ENCODE results near the gene ATOH8.
"Not testable (repeated sequence)": the region's sequence is repeated elsewhere in the genome, so short reads cannot be mapped to it uniquely, and the experiment has no call there.

Gene ATOH8

DNA sequence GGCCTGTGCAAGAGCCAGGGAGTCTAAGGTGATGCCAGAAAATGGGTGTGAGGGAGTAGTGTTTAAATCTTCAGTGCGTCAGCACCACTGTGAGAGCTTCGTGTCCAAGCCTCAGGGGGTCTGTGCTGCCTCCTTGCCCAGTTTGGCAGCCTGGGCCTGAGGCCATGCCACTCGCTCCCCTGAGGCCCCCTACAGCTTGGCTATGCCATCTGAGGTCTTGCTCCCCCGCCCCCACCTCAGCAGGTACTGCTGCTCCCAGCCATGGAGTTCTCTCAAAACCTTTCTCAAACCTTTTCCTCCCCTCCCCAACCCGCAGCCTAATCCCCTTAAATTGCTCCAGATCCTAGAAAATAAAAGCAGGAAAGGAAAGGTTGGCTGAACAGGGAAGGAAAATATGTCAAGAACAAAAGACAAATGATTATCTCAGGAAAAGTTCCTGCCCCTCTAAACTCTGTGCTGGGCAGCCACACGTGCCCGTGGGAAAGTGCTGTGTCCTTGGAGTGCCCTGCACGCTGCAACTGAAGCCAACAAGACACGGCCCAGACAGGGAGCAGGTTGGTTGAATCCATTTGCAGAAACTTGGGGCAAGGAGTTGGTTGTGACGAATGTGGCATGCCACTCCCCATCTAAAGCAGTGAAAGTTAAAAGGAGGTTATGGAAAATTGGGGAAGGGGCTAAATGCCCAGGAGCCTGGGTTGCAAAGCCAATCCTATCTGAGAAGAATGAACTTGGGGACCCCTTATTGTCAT is 61.2 kb downstream of the ATOH8 start:
- H3K27me3 Mint-ChIP-seq, result peaks cover 45% of the 10 kb centered on the region
- no peaks in the 10 kb centered on the region for H3K9me3 Mint-ChIP-seq
- H3K4me1 Mint-ChIP-seq (ENCODE audit: low read depth), result no peaks in the 10 kb centered on the region
- H3K4me3 Mint-ChIP-seq, result no peak overlapping the region
- H3K36me3 Mint-ChIP-seq (ENCODE audit: low read depth), result no peaks in the 10 kb centered on the region
- intact Hi-C loops (cut with micrococcal nuclease), result loop anchor here (1.0 to 5.0 kb wide), 3 partner anchors 63 to 178 kb away; partner anchors contain the start of gene ATOH8
- H3K27ac Mint-ChIP-seq, result no peak overlapping the region

- intact Hi-C loops (cut with micrococcal nuclease), result no loop called here
- Mint-ChIP-seq H3K27ac (no peak overlapping the region), H3K9me3 (no peaks in the 10 kb centered on the region), H3K27me3 (peaks cover 30% of the 10 kb centered on the region), H3K36me3 (ENCODE audit: low read depth) (no peaks in the 10 kb centered on the region), H3K4me3 (no peak overlapping the region), H3K4me1 (ENCODE audit: low read depth) (peaks cover 8% of the 10 kb centered on the region)
These were observed 66.2 kb downstream of the ATOH8 start for GRCh38 chr2:85819811-85820510.

- Mint-ChIP-seq H3K27me3 (peaks cover 20% of the 10 kb centered on the region), H3K4me1 (ENCODE audit: low read depth) (peaks cover 13% of the 10 kb centered on the region), H3K9me3 (no peaks in the 10 kb centered on the region), H3K4me3 (no peak overlapping the region), H3K27ac (no peak overlapping the region), H3K36me3 (ENCODE audit: low read depth) (no peaks in the 10 kb centered on the region)
- intact Hi-C loops (cut with micrococcal nuclease), result no loop called here
These were observed 69.0 kb downstream of the ATOH8 start for GRCh38 chr2:85822766-85823165.

GRCh38 chr2:85823951-85824350 is 70.2 kb downstream of the ATOH8 start:
- H3K4me3 Mint-ChIP-seq, result no peak overlapping the region
- no peaks in the 10 kb centered on the region for H3K36me3 Mint-ChIP-seq (ENCODE audit: low read depth)
- H3K27ac Mint-ChIP-seq, result no peak overlapping the region
- no peaks in the 10 kb centered on the region for H3K9me3 Mint-ChIP-seq
- H3K4me1 Mint-ChIP-seq (ENCODE audit: low read depth), result peaks cover 16% of the 10 kb centered on the region
- intact Hi-C loops (cut with micrococcal nuclease), result no loop called here
- H3K27me3 Mint-ChIP-seq, result peaks cover 14% of the 10 kb centered on the region

- Mint-ChIP-seq H3K27ac (no peak overlapping the region), H3K9me3 (no peaks in the 10 kb centered on the region), H3K27me3 (peaks cover 7% of the 10 kb centered on the region), H3K36me3 (ENCODE audit: low read depth) (no peaks in the 10 kb centered on the region), H3K4me3 (no peak overlapping the region), H3K4me1 (ENCODE audit: low read depth) (peaks cover 16% of the 10 kb centered on the region)
- intact Hi-C loops (cut with micrococcal nuclease), result loop anchor here (1.0 to 5.0 kb wide), 2 partner anchors 60 to 253 kb away; partner anchors contain the start of gene ST3GAL5
These were observed 73.4 kb downstream of the ATOH8 start for GRCh38 chr2:85826990-85827878.

DNA sequence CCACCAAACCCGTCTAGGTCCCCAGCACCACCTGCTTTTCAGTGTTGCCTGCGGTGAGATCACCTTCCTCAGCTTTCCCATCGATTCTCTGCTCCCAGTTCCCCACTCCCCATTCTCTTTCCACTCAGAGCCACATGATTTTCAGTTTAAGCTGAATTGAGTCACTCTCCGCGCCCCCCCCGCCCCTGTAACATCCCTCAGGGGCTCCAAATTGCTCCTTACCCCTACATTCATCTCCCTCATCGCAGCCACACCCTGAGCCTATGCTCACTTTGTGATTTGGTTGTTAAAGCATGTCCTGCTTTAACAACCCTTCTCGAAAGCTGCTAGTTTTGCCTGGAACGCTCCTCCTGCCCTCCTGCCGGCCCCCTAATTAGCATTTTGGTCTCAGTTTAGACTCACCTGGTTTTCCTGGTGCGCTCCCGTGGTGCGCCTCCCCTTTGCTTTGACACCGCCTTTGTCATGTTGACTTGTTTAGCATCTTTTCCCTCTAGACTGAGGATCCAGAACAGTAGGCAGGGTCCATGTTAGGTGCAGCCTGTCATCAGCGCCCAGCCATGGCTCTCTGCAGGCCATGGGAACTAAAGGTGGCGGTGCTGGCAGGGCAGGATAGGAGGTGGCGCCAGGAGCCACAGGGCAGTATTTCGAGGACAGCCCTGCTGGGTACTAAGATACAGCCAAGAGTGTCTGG is 74.2 kb downstream of the ATOH8 start:
- Mint-ChIP-seq H3K36me3 (ENCODE audit: low read depth) (no peaks in the 10 kb centered on the region), H3K27ac (no peak overlapping the region), H3K4me3 (no peak overlapping the region), H3K27me3 (peaks cover 5% of the 10 kb centered on the region), H3K9me3 (no peaks in the 10 kb centered on the region), H3K4me1 (ENCODE audit: low read depth) (peaks cover 16% of the 10 kb centered on the region)
- intact Hi-C loops (cut with micrococcal nuclease), result loop anchor here (1.0 to 5.0 kb wide), 2 partner anchors 59 to 252 kb away; partner anchors contain the start of gene ST3GAL5

DNA sequence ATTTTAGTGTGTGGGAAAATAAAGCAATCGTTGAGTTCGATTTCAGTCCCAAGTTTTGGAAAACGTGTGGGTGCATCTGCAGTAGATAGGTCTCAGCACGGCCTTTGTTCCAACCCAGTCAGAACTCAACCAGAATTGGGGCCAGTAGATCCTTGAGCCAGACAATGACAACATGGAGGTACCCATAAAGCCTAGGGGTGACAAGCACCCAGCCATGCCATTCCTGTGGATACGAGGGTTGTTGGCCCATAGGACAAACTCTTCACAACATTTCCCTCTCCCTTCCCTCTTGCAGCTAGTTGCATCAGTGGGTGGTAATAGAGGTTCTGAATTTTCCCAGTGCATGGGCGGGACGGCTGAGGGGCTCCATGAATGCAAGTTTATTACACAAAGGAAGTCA is 74.9 kb downstream of the ATOH8 start:
- Mint-ChIP-seq H3K27ac (no peak overlapping the region), H3K9me3 (no peaks in the 10 kb centered on the region), H3K4me3 (no peak overlapping the region), H3K36me3 (ENCODE audit: low read depth) (no peaks in the 10 kb centered on the region), H3K27me3 (peaks cover 5% of the 10 kb centered on the region), H3K4me1 (ENCODE audit: low read depth) (peaks cover 16% of the 10 kb centered on the region)
- intact Hi-C loops (cut with micrococcal nuclease), result loop anchor here (5.0 kb wide), 1 partner anchor 59 kb away; the partner anchor contains the start of gene ST3GAL5

DNA sequence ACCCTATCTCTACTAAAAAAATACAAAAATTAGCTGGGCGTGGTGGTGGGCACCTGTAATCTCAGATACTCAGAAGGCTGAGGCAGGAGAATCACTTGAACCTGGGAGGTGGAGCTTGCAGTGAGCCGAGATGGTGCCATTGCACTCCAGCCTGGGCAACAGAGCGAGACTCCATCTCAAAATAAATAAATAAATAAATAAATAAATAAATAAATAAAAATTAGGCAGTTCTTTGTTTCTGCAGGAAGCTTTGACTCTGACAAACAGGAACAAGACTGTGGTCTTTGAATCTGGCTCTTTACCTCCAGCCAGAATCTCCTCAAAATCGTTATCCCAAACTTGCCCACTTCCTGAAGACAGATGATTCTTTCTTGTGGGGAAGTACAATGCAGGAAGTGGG is 75.6 kb downstream of the ATOH8 start:
- not testable (repeated sequence) for H3K27me3 Mint-ChIP-seq; H3K9me3 Mint-ChIP-seq; H3K27ac Mint-ChIP-seq; H3K36me3 Mint-ChIP-seq (ENCODE audit: low read depth); H3K4me3 Mint-ChIP-seq
- intact Hi-C loops (cut with micrococcal nuclease), result loop anchor here (5.0 kb wide), 1 partner anchor 58 kb away; the partner anchor contains the start of gene ST3GAL5
- H3K4me1 Mint-ChIP-seq (ENCODE audit: low read depth), result peaks cover 14% of the 10 kb centered on the region

DNA sequence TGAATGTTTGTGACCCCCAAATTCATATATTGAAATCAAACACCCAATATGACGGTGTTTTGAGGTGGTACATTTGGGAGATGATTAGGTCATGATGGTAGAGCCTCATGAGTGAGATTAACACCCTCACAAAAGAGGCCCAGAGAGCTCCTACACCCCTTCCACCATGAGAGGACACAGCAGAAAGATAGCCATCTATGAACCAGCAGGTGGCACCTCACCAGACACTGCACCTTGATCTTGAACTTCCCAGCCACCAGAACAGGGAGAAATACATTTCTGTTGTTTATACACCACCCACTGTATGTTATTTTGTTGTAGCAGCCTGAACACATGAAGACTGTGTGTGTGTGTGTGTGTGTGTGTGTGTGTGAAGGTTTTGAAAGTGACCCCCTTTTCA is 76.9 kb downstream of the ATOH8 start:
- Mint-ChIP-seq H3K9me3 (no peaks in the 10 kb centered on the region), H3K27ac (no peak overlapping the region), H3K36me3 (ENCODE audit: low read depth) (no peaks in the 10 kb centered on the region), H3K4me3 (no peak overlapping the region), H3K27me3 (peaks cover 5% of the 10 kb centered on the region), H3K4me1 (ENCODE audit: low read depth) (peaks cover 6% of the 10 kb centered on the region)
- intact Hi-C loops (cut with micrococcal nuclease), result no loop called here

- Mint-ChIP-seq H3K36me3 (ENCODE audit: low read depth) (no peaks in the 10 kb centered on the region), H3K4me3 (no peak overlapping the region), H3K27ac (no peak overlapping the region), H3K9me3 (no peaks in the 10 kb centered on the region), H3K27me3 (peaks cover 5% of the 10 kb centered on the region), H3K4me1 (ENCODE audit: low read depth) (peaks cover 6% of the 10 kb centered on the region)
- intact Hi-C loops (cut with micrococcal nuclease), result no loop called here
These were observed 77.9 kb downstream of the ATOH8 start for GRCh38 chr2:85831735-85832134.

DNA sequence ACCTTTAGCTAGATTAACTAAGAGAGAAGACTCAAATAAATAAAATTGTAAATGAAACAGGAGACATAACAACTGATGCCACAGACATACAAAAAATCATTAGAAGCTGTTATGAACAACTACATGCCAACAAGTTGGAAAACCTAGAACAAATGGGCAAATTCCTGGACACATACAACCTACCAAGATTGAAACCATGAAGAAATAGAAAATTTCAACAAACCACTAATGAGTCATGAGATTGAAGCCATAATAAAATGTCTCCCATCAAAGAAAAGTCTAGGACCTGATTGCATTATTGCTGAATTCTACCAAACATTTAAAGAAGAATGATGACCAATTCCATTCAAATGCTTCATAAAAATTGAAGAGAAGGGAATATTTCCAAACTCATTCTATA is 80.7 kb downstream of the ATOH8 start:
- Mint-ChIP-seq H3K27ac (no peak overlapping the region), H3K4me3 (no peak overlapping the region), H3K27me3 (no peaks in the 10 kb centered on the region), H3K36me3 (ENCODE audit: low read depth) (peaks cover 13% of the 10 kb centered on the region), H3K9me3 (no peaks in the 10 kb centered on the region), H3K4me1 (ENCODE audit: low read depth) (no peaks in the 10 kb centered on the region)
- intact Hi-C loops (cut with micrococcal nuclease), result no loop called here
